Peyer's patch (tissue), 4 donors: ENCODE measurements around the gene GEMIN2.

Experiments used
- POLR2A ChIP-seq, 2 donors: fragments of 450-650 bp; IDR thresholded peaks; one replicate each; pipeline ENCODE4 v1.5.1; 2017; ENCODE audit warnings: antibody characterized with exemption in 2 of 2, mild to moderate bottlenecking in 2 of 2, moderate library complexity in 2 of 2
- TF ChIP-seq, protein P1 (sequence below), 6 experiments: fragments of 450-650 bp in 4 of 6; fragments of 200-600 bp in 2 of 6; sonication (generic) in 1 of 6; IDR thresholded peaks; one replicate each; pipeline ENCODE4 v1.5.1; 2017 to 2019; ENCODE audit warnings: antibody characterized with exemption in 6 of 6, mild to moderate bottlenecking in 3 of 6, moderate library complexity in 1 of 6

DNA sequence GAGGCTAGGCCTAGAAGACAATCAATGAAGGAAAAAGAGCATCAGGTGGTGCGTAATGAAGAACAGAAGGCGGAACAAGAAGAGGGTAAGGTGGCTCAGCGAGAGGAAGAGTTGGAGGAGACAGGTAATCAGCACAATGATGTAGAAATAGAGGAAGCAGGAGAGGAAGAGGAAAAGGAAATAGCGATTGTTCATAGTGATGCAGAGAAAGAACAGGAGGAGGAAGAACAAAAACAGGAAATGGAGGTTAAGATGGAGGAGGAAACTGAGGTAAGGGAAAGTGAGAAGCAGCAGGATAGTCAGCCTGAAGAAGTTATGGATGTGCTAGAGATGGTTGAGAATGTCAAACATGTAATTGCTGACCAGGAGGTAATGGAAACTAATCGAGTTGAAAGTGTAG, 66.4 kb downstream of the GEMIN2 start:
- no peak for TF ChIP-seq POLR2A (IDR thresholded peaks at IDR 0.05)
- TF ChIP-seq, protein P1, sequence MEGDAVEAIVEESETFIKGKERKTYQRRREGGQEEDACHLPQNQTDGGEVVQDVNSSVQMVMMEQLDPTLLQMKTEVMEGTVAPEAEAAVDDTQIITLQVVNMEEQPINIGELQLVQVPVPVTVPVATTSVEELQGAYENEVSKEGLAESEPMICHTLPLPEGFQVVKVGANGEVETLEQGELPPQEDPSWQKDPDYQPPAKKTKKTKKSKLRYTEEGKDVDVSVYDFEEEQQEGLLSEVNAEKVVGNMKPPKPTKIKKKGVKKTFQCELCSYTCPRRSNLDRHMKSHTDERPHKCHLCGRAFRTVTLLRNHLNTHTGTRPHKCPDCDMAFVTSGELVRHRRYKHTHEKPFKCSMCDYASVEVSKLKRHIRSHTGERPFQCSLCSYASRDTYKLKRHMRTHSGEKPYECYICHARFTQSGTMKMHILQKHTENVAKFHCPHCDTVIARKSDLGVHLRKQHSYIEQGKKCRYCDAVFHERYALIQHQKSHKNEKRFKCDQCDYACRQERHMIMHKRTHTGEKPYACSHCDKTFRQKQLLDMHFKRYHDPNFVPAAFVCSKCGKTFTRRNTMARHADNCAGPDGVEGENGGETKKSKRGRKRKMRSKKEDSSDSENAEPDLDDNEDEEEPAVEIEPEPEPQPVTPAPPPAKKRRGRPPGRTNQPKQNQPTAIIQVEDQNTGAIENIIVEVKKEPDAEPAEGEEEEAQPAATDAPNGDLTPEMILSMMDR (IDR thresholded peaks at IDR 0.05), result no peak
